Right lobe of liver (tissue), 4 donors: ENCODE measurements around the gene KMT5B.

Experiments used
- POLR2A ChIP-seq: fragments of 450-650 bp; IDR thresholded peaks from one replicate; pipeline ENCODE4 v1.6.1; 2017; ENCODE audit warnings: antibody characterized with exemption, mild to moderate bottlenecking
- TF ChIP-seq, protein P1 (sequence below), 4 donors: fragments of 200-600 bp in 3 of 4; fragments of 450-650 bp in 1 of 4; IDR thresholded peaks; one replicate each; pipeline versions ENCODE4 v1.5.1 to v1.8.0; 2016 to 2022; ENCODE audit warnings: antibody characterized with exemption in 4 of 4, mild to moderate bottlenecking in 2 of 4
- donor health status: DM: no; HTN: no; CAD: no.
- donor health status: DM: no; HTN: no; CAD: no.
- donor health status: DM: no; HTN: yes; CAD: no.

DNA sequence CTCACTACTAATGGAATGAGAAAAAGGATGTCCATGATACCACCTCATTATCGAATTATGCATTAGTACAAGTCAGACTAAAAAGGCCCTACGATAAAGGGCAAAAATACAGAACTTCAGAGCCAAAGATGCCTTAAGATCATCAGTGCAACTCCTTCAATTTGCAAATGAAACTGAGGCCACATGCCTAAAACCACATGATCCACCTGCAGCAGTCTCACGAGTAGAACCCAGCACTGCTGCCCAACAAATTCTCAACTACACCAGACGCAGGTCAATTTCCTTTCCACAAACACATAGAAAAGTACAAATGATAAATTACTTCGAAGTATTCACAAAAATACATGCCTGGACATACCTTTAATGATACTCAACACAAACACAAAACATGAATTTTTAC is 20.1 kb downstream of the KMT5B start:
- no peak for TF ChIP-seq POLR2A
- TF ChIP-seq, protein P1, sequence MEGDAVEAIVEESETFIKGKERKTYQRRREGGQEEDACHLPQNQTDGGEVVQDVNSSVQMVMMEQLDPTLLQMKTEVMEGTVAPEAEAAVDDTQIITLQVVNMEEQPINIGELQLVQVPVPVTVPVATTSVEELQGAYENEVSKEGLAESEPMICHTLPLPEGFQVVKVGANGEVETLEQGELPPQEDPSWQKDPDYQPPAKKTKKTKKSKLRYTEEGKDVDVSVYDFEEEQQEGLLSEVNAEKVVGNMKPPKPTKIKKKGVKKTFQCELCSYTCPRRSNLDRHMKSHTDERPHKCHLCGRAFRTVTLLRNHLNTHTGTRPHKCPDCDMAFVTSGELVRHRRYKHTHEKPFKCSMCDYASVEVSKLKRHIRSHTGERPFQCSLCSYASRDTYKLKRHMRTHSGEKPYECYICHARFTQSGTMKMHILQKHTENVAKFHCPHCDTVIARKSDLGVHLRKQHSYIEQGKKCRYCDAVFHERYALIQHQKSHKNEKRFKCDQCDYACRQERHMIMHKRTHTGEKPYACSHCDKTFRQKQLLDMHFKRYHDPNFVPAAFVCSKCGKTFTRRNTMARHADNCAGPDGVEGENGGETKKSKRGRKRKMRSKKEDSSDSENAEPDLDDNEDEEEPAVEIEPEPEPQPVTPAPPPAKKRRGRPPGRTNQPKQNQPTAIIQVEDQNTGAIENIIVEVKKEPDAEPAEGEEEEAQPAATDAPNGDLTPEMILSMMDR (IDR thresholded peaks at IDR 0.05) = no peak
